Measurements from ENCODE around the gene ATXN1.

ATXN1 gene

GRCh38 chr6:16659466-16660156 is 101.6 kb downstream of the ATXN1 start:
- H3K4me1 ChIP-seq (ENCODE audit: control insufficient read depth in 1 of 2, insufficient read depth in 2 of 2, low read length in 2 of 2) = no peaks in the 10 kb centered on the region
- H3K27ac ChIP-seq (ENCODE audit: low read length) = no peak overlapping the region
- H3K4me3 ChIP-seq (ENCODE audit: low read depth in 1 of 2, low read length in 2 of 2) = no peak overlapping the region
- no peaks in the 10 kb centered on the region for H3K27me3 ChIP-seq (ENCODE audit: low read depth, low read length)
- H3K36me3 ChIP-seq (ENCODE audit: control insufficient read depth in 1 of 2, insufficient read depth in 2 of 2, low read length in 2 of 2) = peaks cover 0 to 5% of the 10 kb centered on the region in 2 donors
- H3K9me3 ChIP-seq (ENCODE audit: control insufficient read depth in 1 of 2, low read length in 2 of 2) = peaks cover 3 to 6% of the 10 kb centered on the region in 2 donors

- Histone ChIP-seq H3K36me3 (ENCODE audit: control insufficient read depth in 1 of 2, insufficient read depth in 2 of 2, low read length in 2 of 2) (peaks cover 0 to 5% of the 10 kb centered on the region in 2 donors), H3K27me3 (ENCODE audit: low read depth, low read length) (no peaks in the 10 kb centered on the region), H3K4me1 (ENCODE audit: control insufficient read depth in 1 of 2, insufficient read depth in 2 of 2, low read length in 2 of 2) (no peaks in the 10 kb centered on the region), H3K9me3 (ENCODE audit: control insufficient read depth in 1 of 2, low read length in 2 of 2) (peaks cover 3 to 6% of the 10 kb centered on the region in 2 donors), H3K27ac (ENCODE audit: low read length) (no peak overlapping the region), H3K4me3 (ENCODE audit: low read depth in 1 of 2, low read length in 2 of 2) (no peak overlapping the region)
These were observed 102.8 kb downstream of the ATXN1 start for GRCh38 chr6:16658348-16659034.

GRCh38 chr6:16657768-16658167 is 103.5 kb downstream of the ATXN1 start:
- peaks cover 3 to 6% of the 10 kb centered on the region in 2 donors for H3K9me3 ChIP-seq (ENCODE audit: control insufficient read depth in 1 of 2, low read length in 2 of 2)
- H3K4me3 ChIP-seq (ENCODE audit: low read depth in 1 of 2, low read length in 2 of 2) = no peak overlapping the region
- no peaks in the 10 kb centered on the region for H3K27me3 ChIP-seq (ENCODE audit: low read depth, low read length)
- H3K27ac ChIP-seq (ENCODE audit: low read length) = no peak overlapping the region
- H3K4me1 ChIP-seq (ENCODE audit: control insufficient read depth in 1 of 2, insufficient read depth in 2 of 2, low read length in 2 of 2) = no peaks in the 10 kb centered on the region
- peaks cover 0 to 5% of the 10 kb centered on the region in 2 donors for H3K36me3 ChIP-seq (ENCODE audit: control insufficient read depth in 1 of 2, insufficient read depth in 2 of 2, low read length in 2 of 2)

- Histone ChIP-seq H3K27me3 (ENCODE audit: low read depth, low read length) (no peaks in the 10 kb centered on the region), H3K4me1 (ENCODE audit: control insufficient read depth in 1 of 2, insufficient read depth in 2 of 2, low read length in 2 of 2) (no peaks in the 10 kb centered on the region), H3K9me3 (ENCODE audit: control insufficient read depth in 1 of 2, low read length in 2 of 2) (peaks cover 1 to 2% of the 10 kb centered on the region in 2 donors), H3K4me3 (ENCODE audit: low read depth in 1 of 2, low read length in 2 of 2) (no peak overlapping the region), H3K36me3 (ENCODE audit: control insufficient read depth in 1 of 2, insufficient read depth in 2 of 2, low read length in 2 of 2) (peaks cover 0 to 5% of the 10 kb centered on the region in 2 donors), H3K27ac (ENCODE audit: low read length) (no peak overlapping the region)
These were observed 104.8 kb downstream of the ATXN1 start for GRCh38 chr6:16656451-16656850.

- Histone ChIP-seq H3K4me1 (ENCODE audit: control insufficient read depth in 1 of 2, insufficient read depth in 2 of 2, low read length in 2 of 2) (no peaks in the 10 kb centered on the region), H3K27ac (ENCODE audit: low read length) (no peak overlapping the region), H3K9me3 (ENCODE audit: control insufficient read depth in 1 of 2, low read length in 2 of 2) (no peaks in the 10 kb centered on the region), H3K36me3 (ENCODE audit: control insufficient read depth in 1 of 2, insufficient read depth in 2 of 2, low read length in 2 of 2) (peaks cover 0 to 5% of the 10 kb centered on the region in 2 donors), H3K4me3 (ENCODE audit: low read depth in 1 of 2, low read length in 2 of 2) (no peak overlapping the region), H3K27me3 (ENCODE audit: low read depth, low read length) (no peaks in the 10 kb centered on the region)
These were observed 106.6 kb downstream of the ATXN1 start for GRCh38 chr6:16654701-16655100.

- H3K27me3 ChIP-seq (ENCODE audit: low read depth, low read length) = no peaks in the 10 kb centered on the region
- H3K36me3 ChIP-seq (ENCODE audit: control insufficient read depth in 1 of 2, insufficient read depth in 2 of 2, low read length in 2 of 2) = peaks cover 0 to 5% of the 10 kb centered on the region in 2 donors
- H3K9me3 ChIP-seq (ENCODE audit: control insufficient read depth in 1 of 2, low read length in 2 of 2) = no peaks in the 10 kb centered on the region
- H3K4me1 ChIP-seq (ENCODE audit: control insufficient read depth in 1 of 2, insufficient read depth in 2 of 2, low read length in 2 of 2) = no peaks in the 10 kb centered on the region
- no peak overlapping the region for H3K27ac ChIP-seq (ENCODE audit: low read length)
- H3K4me3 ChIP-seq (ENCODE audit: low read depth in 1 of 2, low read length in 2 of 2) = no peak overlapping the region
These were observed 108.0 kb downstream of the ATXN1 start for GRCh38 chr6:16653226-16653625.

GRCh38 chr6:16651871-16652270 is 109.4 kb downstream of the ATXN1 start:
- no peaks in the 10 kb centered on the region for H3K9me3 ChIP-seq (ENCODE audit: control insufficient read depth in 1 of 2, low read length in 2 of 2)
- no peak overlapping the region for H3K4me3 ChIP-seq (ENCODE audit: low read depth in 1 of 2, low read length in 2 of 2)
- H3K36me3 ChIP-seq (ENCODE audit: control insufficient read depth in 1 of 2, insufficient read depth in 2 of 2, low read length in 2 of 2) = no peaks in the 10 kb centered on the region
- H3K4me1 ChIP-seq (ENCODE audit: control insufficient read depth in 1 of 2, insufficient read depth in 2 of 2, low read length in 2 of 2) = no peaks in the 10 kb centered on the region
- no peaks in the 10 kb centered on the region for H3K27me3 ChIP-seq (ENCODE audit: low read depth, low read length)
- no peak overlapping the region for H3K27ac ChIP-seq (ENCODE audit: low read length)

GRCh38 chr6:16649890-16650289 is 111.4 kb downstream of the ATXN1 start:
- H3K27me3 ChIP-seq (ENCODE audit: low read depth, low read length) = no peaks in the 10 kb centered on the region
- no peaks in the 10 kb centered on the region for H3K9me3 ChIP-seq (ENCODE audit: control insufficient read depth in 1 of 2, low read length in 2 of 2)
- peaks cover 0 to 3% of the 10 kb centered on the region in 2 donors for H3K36me3 ChIP-seq (ENCODE audit: control insufficient read depth in 1 of 2, insufficient read depth in 2 of 2, low read length in 2 of 2)
- no peak overlapping the region for H3K4me3 ChIP-seq (ENCODE audit: low read depth in 1 of 2, low read length in 2 of 2)
- no peaks in the 10 kb centered on the region for H3K4me1 ChIP-seq (ENCODE audit: control insufficient read depth in 1 of 2, insufficient read depth in 2 of 2, low read length in 2 of 2)
- H3K27ac ChIP-seq (ENCODE audit: low read length) = no peak overlapping the region

GRCh38 chr6:16649241-16649640 is 112.0 kb downstream of the ATXN1 start:
- no peaks in the 10 kb centered on the region for H3K27me3 ChIP-seq (ENCODE audit: low read depth, low read length)
- H3K36me3 ChIP-seq (ENCODE audit: control insufficient read depth in 1 of 2, insufficient read depth in 2 of 2, low read length in 2 of 2) = peaks cover 0 to 5% of the 10 kb centered on the region in 2 donors
- no peak overlapping the region for H3K27ac ChIP-seq (ENCODE audit: low read length)
- H3K9me3 ChIP-seq (ENCODE audit: control insufficient read depth in 1 of 2, low read length in 2 of 2) = no peaks in the 10 kb centered on the region
- no peak overlapping the region for H3K4me3 ChIP-seq (ENCODE audit: low read depth in 1 of 2, low read length in 2 of 2)
- H3K4me1 ChIP-seq (ENCODE audit: control insufficient read depth in 1 of 2, insufficient read depth in 2 of 2, low read length in 2 of 2) = no peaks in the 10 kb centered on the region

GRCh38 chr6:16648003-16648402 is 113.3 kb downstream of the ATXN1 start:
- Histone ChIP-seq H3K27me3 (ENCODE audit: low read depth, low read length) (no peaks in the 10 kb centered on the region), H3K4me3 (ENCODE audit: low read depth in 1 of 2, low read length in 2 of 2) (no peak overlapping the region), H3K9me3 (ENCODE audit: control insufficient read depth in 1 of 2, low read length in 2 of 2) (no peaks in the 10 kb centered on the region), H3K36me3 (ENCODE audit: control insufficient read depth in 1 of 2, insufficient read depth in 2 of 2, low read length in 2 of 2) (peaks cover 0 to 5% of the 10 kb centered on the region in 2 donors), H3K27ac (ENCODE audit: low read length) (no peak overlapping the region), H3K4me1 (ENCODE audit: control insufficient read depth in 1 of 2, insufficient read depth in 2 of 2, low read length in 2 of 2) (no peaks in the 10 kb centered on the region)

GRCh38 chr6:16647422-16647821 is 113.8 kb downstream of the ATXN1 start:
- Histone ChIP-seq H3K36me3 (ENCODE audit: control insufficient read depth in 1 of 2, insufficient read depth in 2 of 2, low read length in 2 of 2) (peaks cover 0 to 5% of the 10 kb centered on the region in 2 donors), H3K9me3 (ENCODE audit: control insufficient read depth in 1 of 2, low read length in 2 of 2) (no peaks in the 10 kb centered on the region), H3K4me1 (ENCODE audit: control insufficient read depth in 1 of 2, insufficient read depth in 2 of 2, low read length in 2 of 2) (no peaks in the 10 kb centered on the region), H3K27ac (ENCODE audit: low read length) (no peak overlapping the region), H3K4me3 (ENCODE audit: low read depth in 1 of 2, low read length in 2 of 2) (no peak overlapping the region), H3K27me3 (ENCODE audit: low read depth, low read length) (no peaks in the 10 kb centered on the region)

All from muscle layer of duodenum (tissue), 2 donors.